Activated CD4-positive, alpha-beta T cell treated with anti-CD3 and anti-CD28 coated beads for 4 hours (primary cell): ENCODE data around the gene MRPS31.

Source experiments
- DNase-seq, 2 donors: peaks; one replicate each; pipeline ENCODE4 v3.0.0-alpha.2; 2020

Gene MRPS31

DNA sequence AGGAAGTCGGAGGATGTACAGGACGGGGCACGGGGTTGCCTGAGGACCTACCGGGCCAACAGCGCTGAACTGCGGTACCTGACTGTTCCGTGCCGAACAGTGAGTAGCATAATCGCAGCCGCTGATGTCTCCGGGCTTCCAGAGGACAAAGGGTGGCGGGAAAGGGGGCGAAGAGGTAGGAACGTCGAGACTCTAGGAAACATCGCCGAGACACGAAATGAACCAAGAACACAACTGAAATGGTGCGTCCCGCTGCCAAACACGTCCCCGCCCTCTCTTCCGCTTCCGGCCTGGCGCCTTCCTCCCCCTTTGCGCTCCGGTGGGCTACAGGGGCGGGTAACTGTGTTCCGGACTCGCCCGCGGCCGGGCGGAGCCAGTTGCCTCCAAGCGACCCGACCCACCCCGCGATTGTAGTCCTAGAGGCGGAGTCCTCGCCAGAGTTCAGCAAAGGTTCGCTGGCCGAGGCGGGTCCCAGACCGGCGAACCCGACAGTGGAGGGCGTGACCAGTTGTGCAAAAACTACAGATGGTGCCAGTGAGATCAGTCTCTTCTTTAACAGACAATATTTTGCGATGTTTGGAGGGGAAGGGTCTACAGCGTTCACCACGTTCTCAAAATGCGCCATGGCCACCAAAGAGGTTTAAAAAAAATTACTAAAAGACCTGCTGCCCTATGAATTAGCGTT is at the start of gene MRPS31:
Gene MRPS31, minus strand, starts transcription at position 257 of the 685 bp plus-strand sequence. Its CDS starts 54 bp downstream, at position 203.
- peak; percentile 93 to 94 for DNase-seq

DNA sequence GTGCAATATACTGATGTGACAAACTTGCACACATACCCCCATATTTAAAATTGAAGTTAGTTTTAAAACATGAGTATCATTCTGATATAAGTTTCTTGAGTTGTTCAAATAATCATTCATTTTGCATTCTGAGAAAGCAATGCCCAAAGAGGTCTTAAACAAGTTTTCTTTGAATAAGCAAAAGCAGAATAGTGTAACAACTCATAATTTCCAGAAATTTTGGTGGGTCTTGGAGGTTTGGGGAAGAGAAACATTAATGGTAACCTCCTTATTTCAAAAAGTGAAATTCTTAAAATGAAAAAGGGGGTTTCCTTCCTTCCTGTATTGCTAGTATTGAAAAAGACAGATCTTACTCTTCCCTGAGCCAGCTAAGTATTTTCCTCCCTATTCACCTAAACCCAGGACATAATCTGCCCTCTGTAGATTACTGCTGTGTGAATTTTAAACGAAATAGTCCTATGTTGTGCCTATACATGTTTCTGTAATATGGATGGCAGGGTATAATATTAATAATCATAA is 48.9 kb upstream of the MRPS31 start:
- DNase-seq: no peak

DNA sequence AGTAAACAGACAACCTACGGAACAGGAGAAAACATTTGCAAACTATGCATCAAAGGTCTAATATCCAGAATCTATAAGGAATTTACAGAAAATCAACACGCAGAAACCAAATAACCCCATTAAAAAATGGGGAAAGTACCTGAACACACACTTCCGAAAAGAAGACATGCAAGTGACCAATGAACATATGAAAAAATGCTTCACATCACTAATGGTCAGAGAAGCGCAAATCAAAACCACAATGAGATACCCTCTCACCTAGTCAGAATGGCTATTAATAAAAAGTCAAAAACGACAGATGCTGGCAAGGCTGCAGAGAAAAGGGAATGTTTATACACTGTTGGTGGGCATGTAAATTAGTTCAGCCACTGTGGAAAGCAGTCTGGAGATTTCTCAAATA is 47.9 kb upstream of the MRPS31 start:
- DNase-seq: no peak

DNA sequence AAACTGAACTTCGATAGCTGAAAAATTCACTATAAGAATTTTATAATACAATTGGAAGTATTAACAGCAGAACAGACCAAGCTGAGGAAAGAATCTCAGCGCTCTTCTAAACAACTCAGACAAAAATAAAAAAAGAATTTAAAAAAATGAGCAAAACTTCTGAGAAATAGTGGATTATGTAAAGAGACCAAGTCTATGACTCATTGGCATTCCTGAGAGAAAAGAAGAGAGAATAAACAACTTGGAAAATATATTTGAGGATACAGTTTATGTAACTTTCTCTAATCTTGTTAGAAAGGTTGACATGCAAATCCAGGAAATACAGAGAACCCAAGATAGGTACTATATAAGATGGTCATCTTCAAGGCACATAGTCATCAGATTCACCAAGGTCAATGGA is 43.8 kb upstream of the MRPS31 start:
- DNase-seq: no peak

DNA sequence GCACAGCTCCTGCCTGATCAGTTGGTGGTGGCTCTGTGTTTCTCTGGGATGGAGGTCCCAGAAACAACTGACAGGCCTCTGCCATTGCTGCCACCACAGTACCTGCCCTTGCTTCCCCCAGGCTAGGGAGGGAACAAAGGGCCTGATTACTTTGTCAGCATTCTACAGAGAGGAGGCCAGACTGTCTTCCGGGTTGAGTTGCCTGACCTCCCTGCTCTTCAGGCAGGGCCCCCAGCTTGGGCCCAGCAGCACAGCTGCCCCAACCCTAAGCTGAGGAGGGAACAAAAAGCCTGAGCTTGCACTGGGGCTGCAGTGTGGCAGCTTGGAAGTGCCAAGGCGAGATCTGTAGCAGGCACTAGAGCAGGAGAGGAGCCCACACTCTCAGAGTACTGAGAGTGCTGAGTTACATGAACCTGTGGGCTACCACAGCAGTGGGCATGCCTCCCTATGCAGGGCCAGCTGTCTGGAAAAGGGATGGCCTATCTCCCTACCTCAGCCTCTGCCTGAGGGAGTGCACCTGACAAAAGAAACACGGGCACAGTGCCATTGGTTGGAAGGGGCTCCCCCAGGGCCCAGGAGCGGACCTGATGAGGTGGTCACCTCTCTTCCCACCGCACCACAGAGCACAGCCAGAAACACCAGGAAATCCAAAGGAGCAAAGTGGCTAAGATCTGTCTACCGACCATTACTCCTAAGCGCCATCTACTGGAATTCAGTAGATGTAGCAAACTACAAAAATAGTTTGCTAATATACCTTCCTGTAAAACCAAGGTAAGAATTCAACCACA is 42.9 kb upstream of the MRPS31 start:
- DNase-seq: no peak

DNA sequence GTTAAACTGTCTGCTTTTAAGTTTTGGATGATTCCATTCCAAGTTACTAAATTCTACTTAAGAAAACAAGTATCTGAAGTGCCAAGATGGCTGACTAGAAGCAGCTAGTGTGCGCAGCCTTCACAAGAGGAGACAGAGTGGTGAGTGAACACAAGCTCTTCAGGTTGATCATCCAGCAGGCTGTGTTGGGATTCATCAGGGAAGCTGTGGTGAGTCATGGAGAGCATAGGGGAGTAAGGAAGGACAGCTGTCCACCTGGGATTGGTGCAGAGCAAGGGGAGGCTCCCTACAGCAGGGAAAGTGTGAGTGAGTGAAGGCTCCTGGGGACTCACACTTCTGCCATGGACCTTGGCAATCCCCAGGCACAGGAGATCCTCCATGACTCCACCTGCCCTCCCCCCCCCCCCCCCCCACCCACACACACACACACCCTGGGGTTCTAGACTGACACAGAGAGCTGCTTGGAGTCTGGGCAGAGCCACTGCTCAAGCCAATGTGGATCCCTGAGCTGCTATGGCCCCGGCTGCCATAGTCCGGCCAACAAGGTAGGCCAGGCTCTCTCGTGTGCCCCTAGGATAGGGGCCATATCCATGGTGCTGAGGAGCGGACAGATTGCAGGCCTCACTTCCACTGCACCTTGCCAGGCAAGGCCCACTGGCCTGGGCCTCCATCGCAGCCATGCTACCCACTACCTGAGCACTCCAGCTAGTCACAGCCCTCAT is 41.9 kb upstream of the MRPS31 start:
- DNase-seq: no peak

DNA sequence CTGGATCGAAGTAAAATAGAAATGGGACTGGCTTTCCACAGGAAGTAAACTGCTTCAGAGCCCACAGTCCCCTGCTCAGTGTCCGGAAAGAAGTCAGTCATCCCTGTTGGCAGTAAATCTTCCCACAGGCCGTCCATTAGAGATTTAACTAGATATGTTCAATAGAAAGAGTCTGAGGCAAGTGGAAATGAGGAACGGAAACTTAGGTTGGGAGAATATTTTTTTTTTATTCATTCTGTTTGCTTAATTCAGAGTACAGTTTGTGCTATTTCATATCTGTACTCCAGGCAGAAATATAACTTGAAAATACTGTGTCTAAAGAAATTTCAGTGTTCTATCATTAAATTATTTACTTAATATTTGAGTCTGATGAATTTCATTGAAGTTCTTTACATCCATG is 41.1 kb upstream of the MRPS31 start:
- no peak for DNase-seq

DNA sequence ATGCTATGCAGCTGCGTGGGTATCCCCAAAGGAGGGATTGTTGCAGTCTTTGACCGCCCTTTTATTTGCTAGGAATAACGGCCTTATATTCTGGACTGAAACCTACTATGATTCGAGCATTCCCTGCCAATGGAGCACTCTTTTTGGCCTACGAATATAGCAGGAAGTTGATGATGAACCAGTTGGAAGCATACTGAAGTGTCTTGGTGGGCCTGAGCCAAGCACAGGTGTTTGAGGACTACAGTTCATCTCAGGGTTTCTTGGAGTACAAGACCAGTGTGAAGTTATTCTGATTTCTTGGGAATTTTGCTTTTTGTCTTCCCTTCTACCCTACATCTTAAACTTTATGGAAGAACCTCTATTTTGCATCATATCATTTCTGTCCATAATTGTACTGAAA is 38.5 kb upstream of the MRPS31 start:
- DNase-seq: no peak

DNA sequence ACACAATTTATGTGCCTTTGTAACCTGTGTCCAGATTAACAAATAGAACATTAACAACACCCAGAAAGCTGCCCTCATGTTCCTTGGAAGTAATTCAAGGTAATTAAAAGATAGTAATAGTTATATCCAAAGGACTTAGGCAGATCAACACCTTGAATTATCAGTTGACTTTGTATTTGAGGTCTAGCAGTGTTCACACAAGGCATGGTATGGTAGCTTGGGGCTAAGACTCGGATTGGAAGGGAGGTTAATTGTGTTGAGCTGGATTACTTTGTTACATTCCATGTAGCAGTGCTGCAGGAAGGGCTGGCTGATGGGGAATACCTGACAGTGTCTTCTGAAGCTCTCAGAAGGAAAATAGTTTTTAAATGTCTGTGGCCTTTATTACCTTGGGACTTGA is 35.3 kb upstream of the MRPS31 start:
- no peak for DNase-seq

DNA sequence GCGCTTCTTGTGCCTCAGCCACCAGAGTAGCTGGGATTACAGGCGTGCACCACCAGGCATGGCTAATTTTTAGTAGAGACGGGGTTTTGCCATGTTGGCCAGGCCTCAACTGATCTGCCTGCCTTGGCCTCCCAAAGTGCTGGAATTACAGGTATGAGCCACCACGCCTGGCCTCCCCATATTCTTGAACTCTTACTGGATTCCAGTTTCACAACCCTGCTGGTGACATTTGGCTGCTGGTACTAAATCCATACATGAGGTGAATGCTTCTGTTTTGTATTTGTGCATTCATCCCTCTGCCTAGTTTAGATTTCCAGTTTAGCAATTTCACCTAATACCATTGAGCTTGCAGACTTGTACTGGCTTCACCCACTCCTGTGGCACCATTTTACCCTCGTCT is 32.3 kb upstream of the MRPS31 start:
- no peak for DNase-seq

DNA sequence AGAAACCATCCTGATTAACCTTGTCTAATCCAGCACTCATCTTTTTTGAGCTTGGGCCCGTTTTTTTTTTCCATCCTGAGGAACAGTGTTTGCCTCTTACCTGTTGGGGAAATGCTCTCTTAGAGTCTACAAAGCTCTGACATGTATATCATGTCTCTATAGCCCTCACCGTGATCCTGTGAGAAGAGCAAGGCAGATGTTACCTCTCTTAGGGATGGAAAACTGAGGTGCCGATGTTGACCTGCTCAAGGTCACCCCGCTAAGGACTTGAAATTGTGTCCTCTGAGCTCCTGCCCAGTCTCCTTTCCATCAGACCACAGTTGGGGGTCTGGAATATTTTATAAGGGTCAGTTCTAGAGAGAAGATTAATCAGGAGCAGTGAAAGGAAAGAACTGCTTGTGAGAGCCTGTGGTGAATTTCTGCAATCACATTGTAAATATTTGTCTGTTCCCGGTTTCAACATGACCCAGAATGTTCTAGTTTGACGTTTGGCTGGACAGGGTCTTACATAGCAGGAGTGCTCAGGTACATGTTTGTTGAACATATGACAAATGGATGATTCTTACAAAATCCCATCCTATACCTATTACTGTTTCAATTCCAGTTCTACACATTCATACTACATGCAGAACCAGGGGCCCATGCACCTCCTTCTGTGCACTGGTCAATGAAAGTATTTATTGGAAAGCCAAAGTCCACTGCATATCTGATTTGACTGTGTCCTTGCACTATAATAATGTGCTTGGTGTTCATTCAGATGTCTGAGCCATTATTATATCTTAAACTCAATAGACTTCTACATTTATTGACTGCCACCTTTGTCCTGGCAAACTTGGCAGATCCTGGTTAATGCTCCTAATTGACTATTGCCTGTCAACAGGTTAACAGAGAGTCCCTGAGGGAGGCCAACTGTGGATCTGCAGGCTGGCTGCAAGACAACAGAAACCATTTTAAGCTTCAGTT is 30.5 kb upstream of the MRPS31 start:
- DNase-seq: no peak

DNA sequence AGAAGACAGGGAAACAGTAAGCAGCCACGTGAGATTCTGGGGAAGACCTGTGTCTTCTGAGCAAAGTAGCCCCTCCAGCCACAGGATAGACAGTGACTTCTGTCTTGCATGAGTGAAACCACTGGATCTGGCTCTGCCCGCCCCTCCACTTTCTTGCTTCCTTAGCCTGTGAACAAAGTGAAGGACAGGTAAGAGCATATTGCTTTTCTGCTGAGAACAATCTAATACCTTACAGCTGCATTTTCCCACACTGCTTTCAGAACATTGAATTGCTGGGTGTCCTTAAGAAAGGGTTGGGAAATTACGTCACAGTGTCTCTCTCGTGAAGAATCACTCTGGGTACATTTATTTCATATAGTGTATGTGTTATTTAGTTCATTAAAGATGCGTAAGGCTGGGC is 29.6 kb upstream of the MRPS31 start:
- DNase-seq: no peak

DNA sequence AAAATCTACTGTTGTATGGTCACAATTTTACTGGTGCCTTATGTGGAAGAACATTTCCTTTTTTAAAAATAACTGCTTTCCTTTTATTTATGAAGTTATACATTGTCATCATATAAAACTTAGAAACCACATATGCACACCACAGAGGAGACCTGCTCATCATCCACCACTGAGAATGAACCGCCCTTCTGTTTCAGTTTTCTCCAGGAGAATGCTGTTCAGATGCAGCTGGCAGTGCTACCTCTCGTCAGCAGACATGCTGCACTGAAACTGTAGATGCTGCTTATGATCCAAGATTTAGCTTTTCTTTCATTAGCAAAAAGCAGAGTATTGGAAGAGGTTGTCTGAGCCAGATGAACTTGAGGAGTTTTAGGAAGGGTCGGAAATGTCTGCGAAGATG is 28.5 kb upstream of the MRPS31 start:
- no peak for DNase-seq

DNA sequence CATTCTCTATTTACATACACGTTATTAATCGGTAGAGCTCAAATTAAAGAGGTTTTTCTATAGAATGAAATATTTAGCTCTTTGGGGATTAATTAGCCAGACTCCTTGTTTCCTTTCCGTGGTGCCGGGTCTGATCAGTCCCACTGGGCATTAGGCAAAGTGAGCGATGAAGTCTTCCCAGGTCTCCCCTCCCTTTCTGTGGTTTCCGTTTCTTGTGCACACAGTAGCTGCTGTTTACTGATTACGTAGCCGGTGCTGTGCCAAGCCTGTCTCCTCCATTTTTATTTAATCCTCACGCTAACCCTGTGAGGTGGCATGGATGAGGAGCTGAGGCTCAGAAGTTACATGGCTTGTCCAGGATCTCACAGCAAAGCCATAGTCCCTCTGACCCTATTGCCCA is 27.4 kb upstream of the MRPS31 start:
- DNase-seq: no peak

DNA sequence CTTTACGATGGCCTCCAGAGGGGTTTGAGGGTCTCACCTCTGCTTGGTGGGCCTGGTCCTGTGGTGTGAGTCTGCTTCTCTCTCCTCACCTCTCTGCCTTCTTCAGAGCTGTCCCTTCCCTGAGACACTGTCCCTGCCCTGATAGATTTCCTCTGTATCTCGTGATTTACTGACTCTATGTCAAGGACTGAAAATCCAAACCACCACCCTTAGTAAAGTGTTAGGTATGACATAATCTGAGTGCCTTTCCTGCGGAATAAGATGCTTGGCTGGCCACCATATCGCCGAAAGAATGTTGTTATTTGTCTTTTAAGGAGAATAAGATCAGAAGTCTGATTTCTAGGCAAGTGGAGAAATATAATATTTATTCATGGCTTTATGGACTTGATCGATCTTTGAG is 25.7 kb upstream of the MRPS31 start:
- no peak for DNase-seq

DNA sequence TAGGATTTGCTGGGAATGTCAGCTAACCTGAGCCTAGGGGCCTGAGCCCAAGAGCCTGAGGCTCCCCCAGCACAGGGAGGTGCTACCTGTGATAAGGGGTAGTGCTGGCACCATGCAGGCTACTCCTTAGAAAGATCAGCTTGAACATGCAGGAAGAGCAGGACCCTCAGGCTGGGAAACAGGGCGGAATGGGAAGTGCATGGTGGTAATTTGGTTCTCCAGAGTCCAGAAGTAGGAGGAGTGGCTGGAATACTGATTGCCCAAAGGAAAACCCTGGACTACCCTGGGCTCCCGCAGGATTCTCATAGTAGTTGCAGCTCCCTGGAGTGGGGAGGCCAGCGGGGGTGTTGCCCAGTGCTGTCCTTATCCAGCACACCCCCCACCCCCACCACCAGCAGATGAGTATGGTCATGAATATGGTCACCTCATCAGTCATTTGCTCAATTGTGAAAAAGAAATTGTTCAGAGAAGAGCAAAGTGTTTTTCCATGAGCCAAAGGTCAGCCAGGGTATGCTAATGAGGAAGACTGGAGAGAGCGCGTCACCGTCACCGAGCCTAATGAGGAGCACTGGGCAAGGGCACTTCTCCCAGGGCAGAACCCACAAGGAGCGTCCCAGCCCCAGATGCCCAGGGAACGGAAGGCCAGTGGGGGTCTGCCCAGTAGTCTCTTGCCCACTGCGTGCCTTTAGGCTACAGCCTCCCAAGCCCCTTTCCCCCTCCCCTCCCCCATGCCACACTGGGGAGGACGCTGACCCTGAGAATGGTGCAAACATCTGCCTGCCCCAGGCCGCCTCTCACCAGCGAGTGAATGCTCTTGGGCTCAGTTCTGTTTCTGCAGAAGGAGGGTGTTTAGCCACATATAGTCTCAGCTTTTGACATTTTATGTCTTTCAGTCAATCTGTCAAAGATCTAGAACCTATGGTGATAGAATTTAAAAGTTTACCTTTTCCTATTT is 23.7 kb upstream of the MRPS31 start:
- DNase-seq: no peak

DNA sequence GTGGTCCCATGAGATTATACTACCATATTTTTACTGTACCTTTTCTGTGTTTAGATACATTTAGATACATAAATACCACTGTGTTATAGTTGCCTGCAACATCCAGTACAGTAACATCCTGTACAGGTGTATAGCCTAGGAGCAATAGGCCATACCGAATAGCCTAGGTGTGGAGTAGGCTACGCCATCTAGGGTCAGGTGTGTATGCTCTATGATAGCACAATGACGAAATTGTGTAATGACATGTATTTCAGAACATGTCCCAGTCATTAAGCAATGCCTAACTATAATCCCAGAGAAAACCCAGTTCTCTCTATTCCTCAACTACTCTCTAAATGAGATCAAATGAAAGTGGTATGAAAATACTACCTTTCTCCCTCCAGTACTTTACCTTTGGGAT is 22.3 kb upstream of the MRPS31 start:
- DNase-seq: no peak

DNA sequence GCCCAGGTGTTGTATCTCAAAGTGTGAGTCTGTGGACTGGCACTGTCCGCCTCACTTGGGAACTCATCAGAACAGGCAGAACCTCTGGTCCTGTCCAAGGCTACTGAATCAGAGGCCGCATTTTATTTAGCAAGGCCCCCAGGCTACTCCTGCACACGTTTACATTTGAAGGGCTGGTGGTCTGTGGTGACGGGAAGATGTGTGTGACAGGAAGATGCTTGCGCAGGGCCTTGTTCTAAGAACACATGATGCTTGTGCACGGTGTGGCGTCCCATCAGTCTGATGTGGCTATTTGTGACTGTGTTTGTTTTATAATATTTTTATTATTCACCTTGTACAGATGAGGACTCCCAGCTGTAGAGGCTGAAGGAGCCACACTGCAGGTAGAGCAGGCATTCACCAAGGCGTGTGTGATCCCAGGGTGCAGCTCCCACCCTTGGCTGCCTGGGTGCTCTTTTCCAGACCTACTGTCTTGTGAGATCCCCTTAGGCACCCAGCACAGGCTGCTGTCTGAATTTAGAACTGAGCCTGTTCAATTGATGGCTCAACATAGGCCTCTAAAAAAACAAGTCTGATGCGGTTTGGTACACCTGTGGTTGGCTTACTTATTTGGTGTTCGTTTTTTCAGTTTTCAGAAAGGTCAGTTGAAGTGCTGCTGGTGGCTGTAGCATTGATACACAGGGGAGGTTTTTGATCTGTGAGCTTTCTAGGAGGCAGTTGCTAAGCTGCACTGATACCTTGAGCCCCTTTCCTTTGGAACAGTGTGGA is 21.5 kb upstream of the MRPS31 start:
- DNase-seq: no peak

DNA sequence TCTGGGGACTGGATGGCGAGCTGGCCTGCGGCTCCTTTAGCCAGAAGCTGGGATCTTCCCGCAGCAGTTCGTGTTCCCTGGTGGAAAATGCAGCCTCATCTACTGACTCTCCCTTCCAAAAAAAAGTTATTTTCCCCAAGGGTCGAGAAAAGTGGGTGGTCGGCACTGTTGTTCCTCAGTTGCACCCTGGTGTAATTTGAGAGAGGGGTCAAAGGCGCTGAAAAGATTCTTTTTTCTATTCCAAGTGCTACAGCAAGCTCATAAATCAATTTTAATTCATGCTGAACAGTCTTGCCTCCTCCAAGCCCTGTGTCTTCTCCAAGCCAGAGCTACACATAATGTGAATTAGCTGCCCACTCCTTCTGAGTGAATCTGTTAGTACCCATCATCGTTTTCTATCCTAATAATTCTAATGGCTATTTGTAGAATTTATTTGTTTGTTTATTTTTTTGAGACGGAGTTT is 19.2 kb upstream of the MRPS31 start:
- DNase-seq: no peak
